ENCODE measurements around the gene CLCN1.
"Not testable (repeated sequence)": the region's sequence is repeated elsewhere in the genome, so short reads cannot be mapped to it uniquely, and the experiment has no call there.

The CLCN1 gene

DNA sequence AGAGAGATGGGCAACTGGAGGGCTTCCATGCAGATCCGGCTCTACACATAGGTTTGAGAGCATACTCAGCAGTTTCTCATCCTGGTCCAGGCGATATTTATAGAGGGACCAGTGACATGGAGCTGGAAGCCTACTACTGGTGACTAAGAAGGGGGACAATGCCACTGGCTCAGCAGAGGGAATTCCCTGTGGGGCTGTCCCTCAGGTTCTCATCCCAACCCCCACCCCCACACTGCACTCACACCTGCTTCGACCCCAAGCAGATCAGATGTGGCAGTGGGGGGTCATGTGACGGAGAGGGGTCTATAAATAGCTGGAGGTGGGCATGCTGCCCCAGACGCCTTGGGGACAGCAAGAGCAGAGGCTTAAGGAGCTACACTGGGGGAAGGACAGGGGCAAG, at the start of gene CLCN1:
TSS of gene CLCN1 (plus strand) at position 336 of the 400 bp plus-strand sequence. CDS start 102 bp downstream, outside the sequence.
- in situ Hi-C loops (cut with HindIII; ENCODE audit: low sequenced_read_pairs): no loop called here

- in situ Hi-C loops (cut with HindIII; ENCODE audit: low sequenced_read_pairs): no loop called here
Measured at GRCh38 chr7:143269251-143269650, 46.7 kb upstream of the CLCN1 start.

- in situ Hi-C loops (cut with HindIII; ENCODE audit: low sequenced_read_pairs): no loop called here
Measured at GRCh38 chr7:143271240-143271639, 44.7 kb upstream of the CLCN1 start.

DNA sequence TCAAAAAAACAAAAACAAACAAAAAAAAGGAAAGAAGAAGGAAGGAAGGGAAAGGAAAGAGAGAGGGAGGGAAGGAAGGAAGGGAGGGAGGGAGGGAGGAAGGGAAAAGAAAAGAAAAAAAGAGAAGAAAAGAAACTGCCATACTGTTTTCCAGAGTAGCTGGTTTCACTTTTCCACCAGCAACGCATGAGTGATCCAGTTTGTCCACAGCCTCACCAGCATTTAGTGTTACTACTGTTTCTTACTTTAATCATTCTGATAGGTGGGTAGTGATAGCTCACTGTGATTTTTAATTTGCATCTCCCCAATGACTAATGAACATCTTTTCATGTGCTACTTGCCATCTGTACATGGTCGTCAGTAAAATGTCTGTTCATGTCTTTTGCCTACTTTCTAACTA, 43.0 kb upstream of the CLCN1 start:
- in situ Hi-C loops (cut with HindIII; ENCODE audit: low sequenced_read_pairs): no loop called here

GRCh38 chr7:143279186-143280098, 36.5 kb upstream of the CLCN1 start:
- in situ Hi-C loops (cut with HindIII; ENCODE audit: low sequenced_read_pairs): no loop called here

- in situ Hi-C loops (cut with HindIII; ENCODE audit: low sequenced_read_pairs): no loop called here
Measured at GRCh38 chr7:143280160-143280559, 35.8 kb upstream of the CLCN1 start.

- in situ Hi-C loops (cut with HindIII; ENCODE audit: low sequenced_read_pairs): no loop called here
Measured at GRCh38 chr7:143280566-143280965, 35.3 kb upstream of the CLCN1 start.

DNA sequence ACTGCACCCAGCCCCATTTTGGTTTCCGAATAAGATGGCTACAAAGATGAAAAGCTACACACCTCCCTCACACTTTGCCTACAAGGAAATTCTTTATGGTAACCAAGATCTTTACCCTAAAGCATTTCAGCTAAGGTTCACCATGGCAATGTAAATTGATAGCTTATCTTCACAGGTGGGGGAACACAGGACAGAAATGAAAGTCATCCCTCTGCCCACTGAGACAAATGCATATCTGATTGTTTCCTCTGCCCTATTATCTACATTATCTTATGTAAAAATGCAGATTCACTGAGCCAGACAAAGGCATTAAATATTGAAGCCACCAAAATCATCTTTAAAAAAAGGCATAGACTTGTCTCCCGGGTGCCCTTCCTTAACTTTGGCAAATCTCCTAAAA, 34.4 kb upstream of the CLCN1 start:
- in situ Hi-C loops (cut with HindIII; ENCODE audit: low sequenced_read_pairs): no loop called here

DNA sequence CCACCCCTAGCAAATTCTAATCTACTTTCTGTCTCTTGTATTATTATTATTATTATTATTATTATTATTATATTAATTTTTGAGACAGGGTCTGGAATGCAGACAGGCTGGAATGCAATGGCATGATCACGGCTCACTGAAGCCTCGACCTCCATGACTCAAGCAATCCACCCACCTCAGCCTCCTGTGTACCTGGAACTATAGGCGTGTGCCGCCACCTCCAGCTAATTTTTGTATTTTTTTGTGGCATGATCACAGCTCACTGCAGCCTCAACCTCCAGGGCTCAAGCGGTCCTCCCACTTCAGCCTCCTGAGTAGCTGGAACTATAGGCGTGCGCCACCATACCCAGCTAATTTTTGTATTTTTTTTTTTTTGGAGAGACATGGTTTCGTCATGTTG, 33.8 kb upstream of the CLCN1 start:
- in situ Hi-C loops (cut with HindIII; ENCODE audit: low sequenced_read_pairs): no loop called here

GRCh38 chr7:143283381-143283780, 32.5 kb upstream of the CLCN1 start:
- in situ Hi-C loops (cut with HindIII; ENCODE audit: low sequenced_read_pairs): no loop called here

- in situ Hi-C loops (cut with HindIII; ENCODE audit: low sequenced_read_pairs): no loop called here
Measured at GRCh38 chr7:143284591-143285469, 31.1 kb upstream of the CLCN1 start, which contains the start of gene TMEM139. Gene TMEM139, plus strand, starts transcription at chr7:143284958. Its CDS starts 1,000 bp downstream, at chr7:143285958.

DNA sequence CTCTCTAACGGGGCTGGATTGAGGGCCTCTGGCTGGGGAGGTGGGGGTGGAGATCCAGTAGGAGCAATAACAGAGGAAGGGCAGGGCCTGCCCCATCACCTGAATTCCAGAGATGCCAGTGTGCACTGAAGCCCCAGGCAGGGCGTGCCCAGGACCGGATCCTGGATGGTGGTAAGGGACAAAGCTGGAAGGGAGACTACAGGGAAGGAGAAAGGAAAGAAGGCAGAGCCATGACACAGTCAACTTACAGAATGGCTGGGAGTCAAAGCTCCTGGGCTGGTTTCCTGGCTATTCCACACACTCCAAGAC, 30.5 kb upstream of the CLCN1 start:
- in situ Hi-C loops (cut with HindIII; ENCODE audit: low sequenced_read_pairs): no loop called here

GRCh38 chr7:143285806-143286521, 29.9 kb upstream of the CLCN1 start:
- in situ Hi-C loops (cut with HindIII; ENCODE audit: low sequenced_read_pairs): no loop called here

- in situ Hi-C loops (cut with HindIII; ENCODE audit: low sequenced_read_pairs): no loop called here
Measured at GRCh38 chr7:143286522-143286890, 29.4 kb upstream of the CLCN1 start.

DNA sequence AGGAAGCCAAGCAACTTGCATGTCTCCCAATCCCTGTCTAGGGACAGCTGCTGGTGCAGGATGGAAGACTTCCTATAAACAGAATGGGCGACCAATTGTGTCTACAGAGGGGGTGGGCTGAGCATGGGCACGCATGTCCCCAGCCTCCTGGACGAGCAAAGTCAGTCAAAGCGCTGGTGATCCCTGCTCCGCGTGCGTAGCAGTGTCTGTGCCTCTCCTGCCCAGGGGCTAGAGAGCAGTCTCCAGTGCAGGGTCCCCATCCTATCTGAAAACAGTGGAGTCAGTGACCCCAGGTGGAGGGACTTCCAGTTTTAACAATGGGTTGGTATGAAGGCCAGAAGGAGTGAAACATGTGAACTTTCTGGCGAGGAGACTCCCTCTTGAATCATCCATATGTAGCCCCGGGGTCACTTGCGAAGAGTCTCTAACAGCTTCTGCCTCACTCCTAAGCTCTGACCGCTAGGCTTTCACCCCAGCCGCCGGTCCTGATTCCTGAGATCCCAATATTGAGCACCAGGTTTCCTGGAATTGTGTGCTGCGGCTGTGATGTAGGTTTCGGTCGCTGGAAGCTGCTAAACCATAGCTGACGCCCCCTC, 28.5 kb upstream of the CLCN1 start:
- in situ Hi-C loops (cut with HindIII; ENCODE audit: low sequenced_read_pairs): no loop called here

GRCh38 chr7:143287935-143288826, 27.7 kb upstream of the CLCN1 start, which contains the start of gene CASP2:
Gene CASP2, plus strand, starts transcription at chr7:143288351. Its CDS starts 105 bp downstream, at chr7:143288456.
- in situ Hi-C loops (cut with HindIII; ENCODE audit: low sequenced_read_pairs): no loop called here

GRCh38 chr7:143288836-143289235, 27.1 kb upstream of the CLCN1 start:
- in situ Hi-C loops (cut with HindIII; ENCODE audit: low sequenced_read_pairs): no loop called here

DNA sequence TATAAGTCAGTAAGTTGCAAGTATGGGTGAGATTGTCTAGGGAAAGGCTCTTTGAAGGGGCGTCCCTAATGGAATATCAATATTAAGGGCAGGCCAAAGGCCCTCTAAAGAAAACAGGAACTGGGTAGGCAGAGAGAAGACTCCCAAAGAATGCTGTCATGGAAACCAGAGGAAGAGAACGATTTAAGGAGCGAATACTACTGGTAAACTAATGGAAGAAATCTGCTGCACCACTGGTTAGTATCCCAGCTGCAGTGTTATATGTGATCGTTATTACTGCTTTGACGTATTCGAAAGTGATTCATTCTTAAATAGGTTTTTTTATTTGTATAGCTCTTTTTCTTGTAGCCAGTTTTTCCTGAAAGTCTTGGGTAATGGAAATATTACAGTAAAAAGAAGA, 26.5 kb upstream of the CLCN1 start:
- in situ Hi-C loops (cut with HindIII; ENCODE audit: low sequenced_read_pairs): no loop called here

- in situ Hi-C loops (cut with HindIII; ENCODE audit: low sequenced_read_pairs): not testable (repeated sequence)
Measured at GRCh38 chr7:143289888-143290287, 26.0 kb upstream of the CLCN1 start.

- in situ Hi-C loops (cut with HindIII; ENCODE audit: low sequenced_read_pairs): no loop called here
Measured at GRCh38 chr7:143290293-143290692, 25.6 kb upstream of the CLCN1 start.
